ENCODE measurements around the gene CDC42EP3.

CDC42EP3 gene

DNA sequence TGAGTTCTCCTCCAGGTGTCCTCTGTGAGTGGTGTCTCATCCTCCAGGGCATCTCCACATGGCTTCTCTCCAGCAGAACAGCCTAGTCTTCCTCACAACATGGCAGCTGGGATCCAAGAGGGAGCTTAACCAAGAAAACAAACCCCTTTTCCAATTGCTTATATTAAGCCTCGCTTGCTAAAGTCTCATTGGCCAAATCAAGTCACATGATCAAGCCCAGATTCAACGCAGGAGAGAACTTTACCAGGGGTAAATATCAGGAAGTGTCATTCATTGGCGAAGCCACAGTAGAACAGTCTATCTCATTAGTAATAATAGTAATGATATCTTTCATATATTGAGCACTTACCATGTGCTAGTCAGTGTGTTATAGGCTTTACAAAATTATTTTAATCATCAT is 53.1 kb downstream of the CDC42EP3 start:
- TF ChIP-seq, protein P1, sequence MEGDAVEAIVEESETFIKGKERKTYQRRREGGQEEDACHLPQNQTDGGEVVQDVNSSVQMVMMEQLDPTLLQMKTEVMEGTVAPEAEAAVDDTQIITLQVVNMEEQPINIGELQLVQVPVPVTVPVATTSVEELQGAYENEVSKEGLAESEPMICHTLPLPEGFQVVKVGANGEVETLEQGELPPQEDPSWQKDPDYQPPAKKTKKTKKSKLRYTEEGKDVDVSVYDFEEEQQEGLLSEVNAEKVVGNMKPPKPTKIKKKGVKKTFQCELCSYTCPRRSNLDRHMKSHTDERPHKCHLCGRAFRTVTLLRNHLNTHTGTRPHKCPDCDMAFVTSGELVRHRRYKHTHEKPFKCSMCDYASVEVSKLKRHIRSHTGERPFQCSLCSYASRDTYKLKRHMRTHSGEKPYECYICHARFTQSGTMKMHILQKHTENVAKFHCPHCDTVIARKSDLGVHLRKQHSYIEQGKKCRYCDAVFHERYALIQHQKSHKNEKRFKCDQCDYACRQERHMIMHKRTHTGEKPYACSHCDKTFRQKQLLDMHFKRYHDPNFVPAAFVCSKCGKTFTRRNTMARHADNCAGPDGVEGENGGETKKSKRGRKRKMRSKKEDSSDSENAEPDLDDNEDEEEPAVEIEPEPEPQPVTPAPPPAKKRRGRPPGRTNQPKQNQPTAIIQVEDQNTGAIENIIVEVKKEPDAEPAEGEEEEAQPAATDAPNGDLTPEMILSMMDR (IDR thresholded peaks at IDR 0.05; ENCODE audit: low read depth, low read length), result no peak
- no peak overlapping the region for H3K4me3 ChIP-seq (ENCODE audit: low read depth, low read length)

DNA sequence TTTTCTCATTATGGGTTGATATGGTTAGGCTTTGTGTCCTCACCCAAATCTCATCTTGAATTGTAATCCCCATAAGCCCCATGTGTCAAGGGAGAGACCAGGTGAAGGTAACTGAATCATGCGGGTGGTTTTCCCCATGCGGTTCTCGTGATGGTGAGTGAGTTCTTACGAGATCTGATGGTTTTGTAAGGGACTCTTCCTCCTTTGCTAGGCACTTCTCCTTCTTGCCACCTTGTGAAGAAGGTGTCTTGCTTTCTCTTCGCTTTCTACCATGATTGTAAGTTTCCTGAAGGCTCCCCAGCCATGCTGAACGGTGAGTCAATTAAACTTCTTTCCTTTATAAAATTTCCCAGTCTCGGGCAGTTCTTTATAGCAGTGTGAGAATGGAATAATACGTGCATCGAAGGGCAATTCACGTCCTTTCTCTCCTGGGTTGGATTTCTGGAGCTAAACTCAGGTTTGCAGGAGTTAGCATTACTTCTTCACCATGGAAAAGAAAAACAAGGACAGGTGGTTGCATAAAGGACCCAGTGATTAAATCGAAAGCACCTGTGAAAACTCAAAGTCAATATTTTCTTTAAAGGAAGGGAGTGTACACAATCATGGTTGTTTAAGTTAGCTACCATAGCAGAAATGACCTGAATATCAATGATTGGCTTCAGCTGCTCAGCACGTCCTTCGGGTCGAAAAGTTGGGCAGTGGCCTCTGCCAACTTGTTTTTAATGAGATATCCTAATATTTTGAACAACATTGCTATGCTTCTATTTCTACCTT is 54.1 kb downstream of the CDC42EP3 start:
- no peak overlapping the region for H3K4me3 ChIP-seq (ENCODE audit: low read depth, low read length)
- TF ChIP-seq, protein P1 (IDR thresholded peaks at IDR 0.05; ENCODE audit: low read depth, low read length), result no peak

DNA sequence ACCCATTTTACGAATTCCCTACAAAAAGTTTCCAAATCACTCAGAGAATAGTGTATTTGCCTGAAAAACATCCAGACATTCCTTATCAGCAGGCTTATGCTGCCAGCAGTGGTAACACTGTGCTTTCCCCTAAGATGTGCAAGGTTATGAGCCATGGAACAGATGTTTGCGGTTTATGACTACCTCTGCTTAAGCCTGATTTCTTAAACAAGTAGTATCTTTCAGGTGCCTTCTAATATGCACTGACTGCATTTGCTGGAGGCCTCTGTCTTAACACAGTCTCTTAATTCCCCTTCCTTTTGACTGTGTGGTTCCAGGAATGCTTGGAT is 54.8 kb downstream of the CDC42EP3 start:
- TF ChIP-seq, protein P1 (IDR thresholded peaks at IDR 0.05; ENCODE audit: low read depth, low read length), result no peak

DNA sequence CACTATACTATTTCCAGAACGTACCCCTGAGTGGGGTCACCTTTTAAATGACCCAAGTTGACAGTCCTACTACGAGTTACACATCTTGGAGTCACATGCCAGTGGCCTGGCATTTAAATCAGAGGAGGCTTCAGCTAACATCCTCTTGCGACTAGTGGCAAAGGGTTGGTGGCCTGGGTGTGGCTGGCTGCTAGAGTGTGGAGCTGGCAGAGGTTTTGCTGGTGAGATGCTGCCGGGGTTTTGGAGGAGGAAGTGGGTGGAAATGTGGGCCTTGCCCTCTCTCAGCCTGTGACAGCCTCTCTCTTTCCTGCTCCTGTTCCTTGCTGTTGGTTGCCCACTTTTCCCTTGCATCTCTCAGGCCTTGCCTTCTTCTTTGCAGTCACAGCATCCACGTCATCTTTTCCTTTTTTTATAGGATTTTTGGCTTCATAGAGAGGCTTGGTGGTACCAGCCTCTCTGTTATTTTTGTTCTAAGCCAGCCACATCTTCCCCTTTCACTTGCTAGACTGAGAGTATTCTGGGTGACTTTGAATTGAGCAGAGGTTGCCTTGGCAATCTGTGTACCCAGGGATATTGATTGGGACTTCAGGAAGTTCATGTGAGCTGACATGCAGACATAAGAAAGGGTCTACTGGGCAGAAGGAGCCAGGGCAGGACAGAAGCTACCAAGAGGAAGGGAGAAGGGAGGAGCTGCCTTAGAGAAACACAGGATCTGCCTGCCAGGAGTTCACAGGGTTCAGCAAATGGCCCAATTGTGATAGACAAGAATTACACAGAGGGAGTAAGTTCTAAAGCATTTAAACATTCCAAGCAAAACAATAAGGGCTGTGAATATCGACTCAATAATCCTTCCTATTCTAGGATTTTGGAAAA is 55.4 kb downstream of the CDC42EP3 start:
- H3K4me3 ChIP-seq (ENCODE audit: low read depth, low read length), result no peak overlapping the region
- TF ChIP-seq, protein P1 (IDR thresholded peaks at IDR 0.05; ENCODE audit: low read depth, low read length), result no peak

More for the DNA sequence above, 54.8 kb downstream of the CDC42EP3 start:
- no peak overlapping the region for H3K4me3 ChIP-seq (ENCODE audit: low read depth, low read length)

DNA sequence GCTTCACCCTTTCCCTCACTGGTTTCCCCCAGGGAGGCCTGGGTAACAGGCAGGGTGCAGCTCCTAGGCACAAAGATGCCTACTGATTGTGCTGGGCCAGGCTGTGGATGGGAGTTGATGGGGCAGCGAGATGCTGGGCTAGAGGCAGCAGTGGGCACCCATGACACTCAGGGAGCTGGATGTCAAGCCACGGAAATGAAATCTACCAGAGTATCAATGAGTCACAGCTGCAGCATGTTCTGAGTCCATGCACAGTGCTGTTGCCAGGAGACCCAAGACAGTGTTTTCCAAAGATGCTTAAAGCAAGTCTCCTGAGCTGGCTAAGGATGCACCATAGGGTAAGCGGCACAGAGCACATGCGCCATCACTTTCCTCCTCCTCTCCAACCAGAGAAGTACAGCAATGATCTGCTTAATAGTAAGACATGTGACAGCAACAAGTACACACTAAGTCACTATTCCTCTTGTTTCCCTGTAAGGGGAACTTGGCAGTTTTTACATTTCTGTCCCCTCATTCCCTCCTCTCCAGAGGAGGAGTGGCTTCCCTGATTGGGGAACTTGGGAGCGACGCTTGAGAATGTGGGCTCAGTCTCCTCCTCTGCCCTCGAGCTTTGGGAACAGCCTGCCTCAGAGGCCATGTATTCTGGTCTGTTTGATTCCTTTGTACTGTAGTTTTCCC is 57.2 kb downstream of the CDC42EP3 start:
- no peak overlapping the region for H3K4me3 ChIP-seq (ENCODE audit: low read depth, low read length)
- TF ChIP-seq, protein P1 (IDR thresholded peaks at IDR 0.05; ENCODE audit: low read depth, low read length), result no peak

DNA sequence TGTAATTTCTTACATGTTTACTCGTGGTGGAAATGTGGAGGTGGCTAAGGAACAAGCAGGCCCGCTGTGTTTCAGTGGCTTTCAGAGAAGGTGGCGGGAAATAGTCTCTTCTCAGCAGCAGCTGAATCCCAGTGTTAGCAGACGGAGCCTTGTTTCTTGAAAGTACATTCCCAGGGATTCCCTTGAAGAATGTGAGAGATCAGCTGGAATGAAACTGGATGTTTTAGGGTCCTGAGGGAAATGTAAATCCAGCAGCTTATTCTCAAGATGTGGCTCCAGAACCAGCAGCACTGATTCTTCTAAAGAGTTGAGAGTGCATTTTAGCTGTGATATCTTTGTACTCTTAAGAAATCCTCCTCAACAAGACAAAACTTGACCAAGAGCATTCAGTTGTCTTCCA is 59.1 kb downstream of the CDC42EP3 start:
- TF ChIP-seq, protein P1 (IDR thresholded peaks at IDR 0.05; ENCODE audit: low read depth, low read length), result no peak
- no peak overlapping the region for H3K4me3 ChIP-seq (ENCODE audit: low read depth, low read length)

Data from WI38 (cell line).